Fibroblast of upper back skin (primary cell): ENCODE results near the gene SLC25A24.
A peak's percentile ranks its signal among the peaks of the same experiment; 100 is the strongest.
"Not testable (repeated sequence)": the region's sequence is repeated elsewhere in the genome, so short reads cannot be mapped to it uniquely, and the experiment has no call there.

Source experiments
- DNase-seq: peaks from one replicate; pipeline ENCODE4 v3.0.0-alpha.2; 2013

The SLC25A24 gene

GRCh38 chr1:108193333-108193732 is 6.8 kb downstream of the SLC25A24 start:
- DNase-seq = no peak

- DNase-seq = no peak
Measured at GRCh38 chr1:108192581-108192980, 7.6 kb downstream of the SLC25A24 start.

GRCh38 chr1:108190686-108191416 is 9.3 kb downstream of the SLC25A24 start:
- no peak for DNase-seq

GRCh38 chr1:108190001-108190634 is 10.0 kb downstream of the SLC25A24 start:
- DNase-seq = no peak

GRCh38 chr1:108188801-108189200 is 11.3 kb downstream of the SLC25A24 start:
- DNase-seq = no peak

GRCh38 chr1:108182959-108183700 is 17.0 kb downstream of the SLC25A24 start:
- DNase-seq = no peak

GRCh38 chr1:108179018-108179417 is 21.1 kb downstream of the SLC25A24 start:
- DNase-seq = no peak

GRCh38 chr1:108162409-108162808 is 37.7 kb downstream of the SLC25A24 start:
- not testable (repeated sequence) for DNase-seq

- not testable (repeated sequence) for DNase-seq
Measured at GRCh38 chr1:108159951-108160350, 40.2 kb downstream of the SLC25A24 start.

GRCh38 chr1:108158893-108159453 is 41.2 kb downstream of the SLC25A24 start:
- DNase-seq = no peak

GRCh38 chr1:108154314-108154713 is 45.8 kb downstream of the SLC25A24 start:
- no peak for DNase-seq

- no peak for DNase-seq
Measured at GRCh38 chr1:108152782-108153222, 47.3 kb downstream of the SLC25A24 start.

GRCh38 chr1:108151548-108151947 is 48.6 kb downstream of the SLC25A24 start:
- no peak for DNase-seq

GRCh38 chr1:108149796-108150467 is 50.2 kb downstream of the SLC25A24 start:
- DNase-seq = peak; percentile 59

- not testable (repeated sequence) for DNase-seq
Measured at GRCh38 chr1:108144569-108144968, 55.6 kb downstream of the SLC25A24 start.

- peak; percentile 26 for DNase-seq
Measured at GRCh38 chr1:108142773-108143394, 57.3 kb downstream of the SLC25A24 start.

GRCh38 chr1:108142258-108142657 is 57.9 kb downstream of the SLC25A24 start:
- no peak for DNase-seq

- DNase-seq = peak; percentile 74
Measured at GRCh38 chr1:108141621-108142020, 58.5 kb downstream of the SLC25A24 start.

GRCh38 chr1:108140936-108141335 is 59.2 kb downstream of the SLC25A24 start:
- DNase-seq = no peak

GRCh38 chr1:108140177-108140576 is 60.0 kb downstream of the SLC25A24 start:
- DNase-seq = no peak

- DNase-seq = not testable (repeated sequence)
Measured at GRCh38 chr1:108139555-108139954, 60.6 kb downstream of the SLC25A24 start.

- not testable (repeated sequence) for DNase-seq
Measured at GRCh38 chr1:108133148-108133547, 67.0 kb downstream of the SLC25A24 start.
